WTC11 (cell line): ENCODE measurements around the gene CD2AP.

Source experiments
- CTCF ChIP-seq: fragments of 200-600 bp; IDR thresholded peaks from 2 replicates; pipeline ENCODE4 v1.8.0; 2022; ENCODE audit warnings: antibody characterized with exemption
- PRDM15 ChIP-seq: sonication (generic); formaldehyde crosslinking; IDR thresholded peaks from 2 replicates; pipeline ENCODE4 v1.8.0; 2022; ENCODE audit warnings: missing genetic modification reagents
- USF1 ChIP-seq: sonication (generic); formaldehyde crosslinking; IDR thresholded peaks from 2 replicates; pipeline ENCODE4 v1.8.0; 2022; ENCODE audit warnings: mild to moderate bottlenecking, missing genetic modification reagents
- ZNF232 ChIP-seq: sonication (generic); formaldehyde crosslinking; IDR thresholded peaks from 2 replicates; pipeline ENCODE4 v1.8.0; 2022; ENCODE audit warnings: mild to moderate bottlenecking, missing genetic modification reagents

- TF ChIP-seq CTCF (no peak), ZNF232 (CRISPR knock-in tag) (no peak), USF1 (no peak), PRDM15 (CRISPR knock-in tag) (no peak)
Measured at GRCh38 chr6:47603995-47604394, 126.4 kb downstream of the CD2AP start.
